Fibroblast of pulmonary artery (primary cell): Measurements from ENCODE around the gene NPY5R.

Source experiments
- DNase-seq: peaks from one replicate; pipeline ENCODE4 v3.0.0-alpha.2; 2010; ENCODE audit warnings: low read depth
- H3K4me3 ChIP-seq: replicated peaks from 2 replicates; pipeline ENCODE4 v1.5.1; 2011; ENCODE audit warnings: low read depth, mild to moderate bottlenecking, control low read depth, low read length, moderate library complexity
- TF ChIP-seq, protein P1 (sequence below): IDR thresholded peaks from 2 replicates; pipeline ENCODE4 v1.5.1; 2011; ENCODE audit warnings: mild to moderate bottlenecking, control low read depth, low read length, inconsistent platforms; ENCODE audit errors: missing control alignments

NPY5R gene

DNA sequence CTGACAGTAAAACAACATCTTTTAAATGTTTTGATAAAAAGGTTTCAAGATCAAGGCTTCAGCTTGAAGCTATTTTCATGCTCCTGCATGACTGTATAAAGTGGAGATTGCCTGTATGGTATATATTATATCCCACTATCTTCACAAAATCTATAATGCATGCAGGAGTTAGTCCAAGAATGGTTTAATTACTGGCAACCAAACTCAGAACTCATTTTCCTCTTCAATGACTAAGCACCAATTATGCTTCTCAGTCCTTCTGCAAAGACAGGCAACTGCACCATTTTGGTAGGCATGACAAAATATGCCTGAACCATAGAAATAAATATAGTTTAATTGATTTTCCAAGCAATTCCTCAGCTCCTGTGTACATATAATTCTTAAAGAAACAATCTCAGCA lies 54.5 kb downstream of the NPY5R start:
- TF ChIP-seq, protein P1, sequence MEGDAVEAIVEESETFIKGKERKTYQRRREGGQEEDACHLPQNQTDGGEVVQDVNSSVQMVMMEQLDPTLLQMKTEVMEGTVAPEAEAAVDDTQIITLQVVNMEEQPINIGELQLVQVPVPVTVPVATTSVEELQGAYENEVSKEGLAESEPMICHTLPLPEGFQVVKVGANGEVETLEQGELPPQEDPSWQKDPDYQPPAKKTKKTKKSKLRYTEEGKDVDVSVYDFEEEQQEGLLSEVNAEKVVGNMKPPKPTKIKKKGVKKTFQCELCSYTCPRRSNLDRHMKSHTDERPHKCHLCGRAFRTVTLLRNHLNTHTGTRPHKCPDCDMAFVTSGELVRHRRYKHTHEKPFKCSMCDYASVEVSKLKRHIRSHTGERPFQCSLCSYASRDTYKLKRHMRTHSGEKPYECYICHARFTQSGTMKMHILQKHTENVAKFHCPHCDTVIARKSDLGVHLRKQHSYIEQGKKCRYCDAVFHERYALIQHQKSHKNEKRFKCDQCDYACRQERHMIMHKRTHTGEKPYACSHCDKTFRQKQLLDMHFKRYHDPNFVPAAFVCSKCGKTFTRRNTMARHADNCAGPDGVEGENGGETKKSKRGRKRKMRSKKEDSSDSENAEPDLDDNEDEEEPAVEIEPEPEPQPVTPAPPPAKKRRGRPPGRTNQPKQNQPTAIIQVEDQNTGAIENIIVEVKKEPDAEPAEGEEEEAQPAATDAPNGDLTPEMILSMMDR, result no peak
- H3K4me3 ChIP-seq, result no peak overlapping the region
- DNase-seq, result no peak

DNA sequence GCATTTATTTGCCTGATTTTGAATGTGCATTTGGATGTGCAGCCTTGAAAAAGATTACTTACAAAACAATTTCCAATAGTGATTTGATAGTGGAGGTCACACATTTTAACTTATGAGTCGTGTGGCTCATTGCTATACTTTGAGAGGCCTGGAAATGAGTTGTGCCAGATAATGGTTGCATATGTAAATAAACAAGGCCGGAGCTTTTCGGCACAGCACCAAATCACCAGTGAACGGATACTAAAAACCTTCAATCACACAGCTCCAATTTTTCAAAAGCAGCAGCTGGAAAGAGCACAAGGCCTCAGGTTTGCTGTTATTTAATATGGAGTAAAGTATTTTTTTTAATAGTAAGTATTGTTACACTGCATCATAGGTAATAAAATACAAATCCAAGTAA lies 57.2 kb downstream of the NPY5R start:
- DNase-seq, result no peak
- H3K4me3 ChIP-seq, result no peak overlapping the region
- TF ChIP-seq, protein P1, result no peak
